Activated B cell treated with CpG ODN at 0.5 μM for 24 hours (primary cell): ENCODE data around the gene LCNL1. TPM values are rescaled to one million over a fixed set of nuclear protein-coding genes. Genes with fewer than 3 reads are reported as not detected.
A peak's percentile ranks its signal among the peaks of the same experiment; 100 is the strongest.

Source experiments
- ATAC-seq: fragments of 200-7000 bp; cut with Tn5 transposase; one replicate; pipeline ENCODE4 v1.10.0; 2021; ENCODE audit warnings: low read depth, mild to moderate bottlenecking, moderate library complexity
- CTCF ChIA-PET: fragments of 350-600 bp; sonication (Branson Sonifier 250); formaldehyde crosslinking; loops from one replicate; lab custom pipeline; 2021; ENCODE audit warnings: antibody characterized with exemption; lab: Charles Lee
- POLR2A ChIA-PET: fragments of 350-600 bp; sonication (Branson Sonifier 250); formaldehyde crosslinking; loops from one replicate; lab custom pipeline; 2021; ENCODE audit warnings: antibody characterized with exemption; lab: Charles Lee
- DNase-seq: peaks from one replicate; pipeline ENCODE4 v3.0.0; 2022
- H3K27ac Mint-ChIP-seq: one replicate; pipeline ENCODE4 v1.8.0; 2020; ENCODE audit warnings: mixed read lengths
- H3K27me3 Mint-ChIP-seq: one replicate; pipeline ENCODE4 v1.8.0; 2021; ENCODE audit warnings: mixed read lengths
- H3K36me3 Mint-ChIP-seq: one replicate; pipeline ENCODE4 v1.8.0; 2021; ENCODE audit warnings: low read depth, mixed read lengths
- H3K4me1 Mint-ChIP-seq: one replicate; pipeline ENCODE4 v1.8.0; 2021; ENCODE audit warnings: mixed read lengths
- H3K4me3 Mint-ChIP-seq: one replicate; pipeline ENCODE4 v1.8.0; 2020; ENCODE audit warnings: mild to moderate bottlenecking, mixed read lengths
- H3K9me3 Mint-ChIP-seq: one replicate; pipeline ENCODE4 v1.8.0; 2020; ENCODE audit warnings: mixed read lengths
- CTCF ChIP-seq: fragments of 200-600 bp; IDR thresholded peaks from one replicate; pipeline ENCODE4 v1.8.0; 2022; ENCODE audit warnings: antibody characterized with exemption, mild to moderate bottlenecking
- intact Hi-C: fragments of 100-400 bp; cut with micrococcal nuclease; formaldehyde crosslinking; loops from one replicate; pipeline ENCODE4 v1.15.1; 2024
- total RNA-seq: library from RNA; stranded (reverse); gene quantifications from 2 replicates; pipeline ENCODE4 v1.2.3, GENCODE V29; 2022

The LCNL1 gene
- total RNA-seq, 1 donor from 2014 or later = not detected

GRCh38 chr9:136994180-136994887 lies 11.5 kb downstream of the LCNL1 start:
- ChIA-PET CTCF (interaction anchor here (2.4 to 2.7 kb wide), 2 partner anchors 35 kb away, joined by 8 to 11 read pairs; no protein-coding TSS in a partner anchor), POLR2A (interaction anchor here (2.0 kb wide), 1 partner anchor 266 kb away, joined by 7 read pairs; no protein-coding TSS in a partner anchor)
- Mint-ChIP-seq H3K27me3 (no peaks in the 10 kb centered on the region), H3K27ac (no peak overlapping the region), H3K4me3 (no peak overlapping the region), H3K36me3 (peaks cover 7% of the 10 kb centered on the region), H3K9me3 (no peaks in the 10 kb centered on the region), H3K4me1 (peaks cover 53% of the 10 kb centered on the region)
- no peak for DNase-seq
- TF ChIP-seq CTCF = no peak
- intact Hi-C loops = loop anchor here (5.0 kb wide), 2 partner anchors 187 to 1032 kb away; partner anchors contain the start of genes RABL6 and UBAC1
- no peak for ATAC-seq

- CTCF ChIA-PET = interaction anchor here (2.7 kb wide), 1 partner anchor 34 kb away, joined by 11 read pairs; no protein-coding TSS in a partner anchor
- POLR2A ChIA-PET = interaction anchor here (2.0 kb wide), 1 partner anchor 267 kb away, joined by 7 read pairs; no protein-coding TSS in a partner anchor
- Mint-ChIP-seq H3K27me3 (no peaks in the 10 kb centered on the region), H3K9me3 (no peaks in the 10 kb centered on the region), H3K4me3 (no peak overlapping the region), H3K4me1 (peaks cover 58% of the 10 kb centered on the region), H3K36me3 (peaks cover 7% of the 10 kb centered on the region), H3K27ac (no peak overlapping the region)
- no peak for TF ChIP-seq CTCF
- ATAC-seq = no peak
- intact Hi-C loops = loop anchor here (5.0 kb wide), 2 partner anchors 188 to 1033 kb away; partner anchors contain the start of genes RABL6 and UBAC1
- DNase-seq = no peak
Observed at GRCh38 chr9:136994888-136995230, 12.1 kb downstream of the LCNL1 start.

GRCh38 chr9:136995362-136995761 lies 12.6 kb downstream of the LCNL1 start:
- peaks cover 63% of the 10 kb centered on the region for H3K4me1 Mint-ChIP-seq
- peaks cover 7% of the 10 kb centered on the region for H3K36me3 Mint-ChIP-seq
- H3K27ac Mint-ChIP-seq = no peak overlapping the region
- no peaks in the 10 kb centered on the region for H3K9me3 Mint-ChIP-seq
- no peaks in the 10 kb centered on the region for H3K27me3 Mint-ChIP-seq
- TF ChIP-seq CTCF = no peak
- no peak overlapping the region for H3K4me3 Mint-ChIP-seq
- ATAC-seq (no peak), DNase-seq (no peak)
- ChIA-PET CTCF (interaction anchor here (1.0 to 2.9 kb wide), 3 partner anchors 34 to 48 kb away, joined by 3 to 11 read pairs (median 8); no protein-coding TSS in a partner anchor), POLR2A (interaction anchor here (1.0 to 2.0 kb wide), 5 partner anchors 9 to 267 kb away, joined by 3 to 7 read pairs (median 3); partner anchors contain the start of genes ABCA2 and EDF1)
- intact Hi-C loops = no loop called here

- ChIA-PET POLR2A (interaction anchor here (0.5 to 2.0 kb wide), 8 partner anchors 10 to 268 kb away, joined by 3 to 7 read pairs (median 3); partner anchors contain the start of genes ABCA2 and EDF1), CTCF (interaction anchor here (1.0 to 2.9 kb wide), 3 partner anchors 33 to 48 kb away, joined by 3 to 11 read pairs (median 8); no protein-coding TSS in a partner anchor)
- TF ChIP-seq CTCF = no peak
- Mint-ChIP-seq H3K4me1 (peaks cover 68% of the 10 kb centered on the region), H3K27ac (peak overlapping the region; percentile 18), H3K4me3 (peak overlapping the region; percentile 15), H3K36me3 (peaks cover 7% of the 10 kb centered on the region), H3K9me3 (no peaks in the 10 kb centered on the region), H3K27me3 (no peaks in the 10 kb centered on the region)
- intact Hi-C loops = no loop called here
- ATAC-seq (no peak), DNase-seq (no peak)
Observed at GRCh38 chr9:136995772-136996311, 13.0 kb downstream of the LCNL1 start.
